Psoas muscle (tissue), 8 donors: ENCODE measurements around the gene COX7A2L. TPM values are rescaled to one million over a fixed set of nuclear protein-coding genes. Genes with fewer than 3 reads are reported as not detected.

Experiments used
- ATAC-seq, 4 donors: fragments of 200-7000 bp; cut with Tn5 transposase; one replicate each; pipeline ENCODE4 v1.9.1; 2020; ENCODE audit warnings: moderate library complexity in 3 of 4, mild to moderate bottlenecking in 2 of 4
- DNase-seq, 2 donors: peaks; one replicate each; pipeline ENCODE4 v3.0.0-alpha.2; 2020
- H3K27ac ChIP-seq: fragments of 200-600 bp; one replicate; pipeline ENCODE4 v1.8.0; 2022
- H3K27me3 ChIP-seq, 3 donors: fragments of 200-600 bp in 1 of 3; one replicate each; pipeline versions ENCODE4 v1.6.1 to v1.8.0; 2013 to 2022; ENCODE audit warnings: low read length in 2 of 3, mild to moderate bottlenecking in 2 of 3, moderate library complexity in 1 of 3; ENCODE audit not compliant: insufficient read depth in 3 of 3
- H3K36me3 ChIP-seq, 2 donors: fragments of 200-600 bp in 1 of 2; one replicate each; pipeline versions ENCODE4 v1.6.1 to v1.8.0; 2013 to 2022; ENCODE audit warnings: low read depth in 1 of 2, mild to moderate bottlenecking in 1 of 2, moderate library complexity in 1 of 2; ENCODE audit not compliant: insufficient read depth in 1 of 2
- H3K4me1 ChIP-seq: fragments of 200-600 bp; one replicate; pipeline ENCODE4 v1.8.0; 2022
- H3K4me3 ChIP-seq: fragments of 200-600 bp; one replicate; pipeline ENCODE4 v1.8.0; 2022; ENCODE audit warnings: mild to moderate bottlenecking
- H3K9me3 ChIP-seq: fragments of 200-600 bp; one replicate; pipeline ENCODE4 v1.8.0; 2022
- WGBS, 3 donors: extraction: QIAGEN DNeasy Blood & Tissue Kit; methylation state at CpG; one replicate each; pipeline versions ENCODE4 v1.1.6 to v1.1.7; 2013; 5-methylcytosine and 5-hydroxymethylcytosine counted together
- intact Hi-C, 2 donors: fragments of 100-400 bp; cut with DNase I; formaldehyde crosslinking; loops; one replicate each; pipeline versions ENCODE4 v1.11.0 to v1.14.2; 2022
- polyA plus RNA-seq, 3 donors: library from polyadenylated mRNA; stranded (reverse); fragments of 200-250 nt; gene quantifications; one replicate each; pipeline ENCODE4 v1.2.3, GENCODE V29; 2013
- total RNA-seq, 4 donors: library from RNA; stranded (reverse); fragmentation: NEBNext Ultra II Directional in 2 of 4; extraction: Animal tissue kit (Norgen Biotek cat#: 25700) in 2 of 4; gene quantifications; one replicate each; pipeline versions ENCODE4 v1.2.1 to v1.2.4, GENCODE V29; 2021 to 2023
- TF ChIP-seq, protein P1 (sequence below): fragments of 200-600 bp; IDR thresholded peaks from one replicate; pipeline ENCODE4 v1.8.0; 2022; ENCODE audit warnings: antibody characterized with exemption
- donor health status: healthy with polysubstance abuse.
- donor health status: DM: no; HTN: no; CAD: no; lungs with moderate emphysema.
- donor health status: Bipolar disorder and iron deficiency.
- donor health status: healthy.
- donor health status: DM: yes; HTN: yes; CAD: no.
- donor health status: DM: no; HTN: no; CAD: no.
- donor health status: DM: no; HTN: no; CAD: no.
- donor health status: DM: yes; HTN: yes; CAD: no.

COX7A2L gene
- total and polyA plus RNA-seq, 7 donors, result 58.1 to 176 (median 75.4) TPM

GRCh38 chr2:42332575-42332974 lies 28.4 kb downstream of the COX7A2L start:
- intact Hi-C loops, result loop anchor here in 1 of 2 donors (10.0 kb wide), 1 partner anchor 458 kb away; no protein-coding TSS in a partner anchor
- H3K36me3 ChIP-seq, result peaks cover 5 to 53% of the 10 kb centered on the region in 2 donors

DNA sequence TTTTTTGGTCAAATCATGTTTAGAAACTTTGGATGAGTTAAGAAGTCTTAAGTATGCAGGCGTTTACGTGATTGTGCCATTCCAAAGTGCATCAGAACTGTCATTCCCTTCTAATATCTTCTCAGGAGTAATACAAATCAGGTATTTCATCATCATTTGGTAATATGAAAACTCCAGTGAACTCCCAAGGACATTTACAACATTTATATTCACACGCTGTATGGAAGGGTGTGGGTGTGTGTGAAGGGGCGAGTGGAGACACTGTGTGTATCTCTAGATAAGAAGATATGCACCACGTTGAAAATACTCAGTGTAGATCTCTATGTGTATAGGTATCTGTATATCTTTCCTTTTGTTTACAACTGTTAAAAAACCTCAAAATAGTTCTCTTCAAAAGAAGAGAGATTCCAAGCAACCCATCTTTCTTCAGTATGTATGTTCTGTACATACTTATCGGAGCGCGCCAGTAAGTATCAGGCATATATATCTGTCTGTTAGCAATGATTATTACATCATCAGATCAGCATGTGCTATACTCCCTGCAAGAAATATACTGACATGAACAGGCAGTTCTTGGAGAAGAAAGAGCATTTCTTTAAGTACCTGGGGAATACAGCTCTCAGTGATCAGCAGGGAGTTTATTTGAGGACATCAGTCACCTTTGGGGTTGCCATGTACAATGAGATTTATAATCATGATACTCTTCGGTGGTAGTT lies 29.3 kb downstream of the COX7A2L start:
- no peaks in the 10 kb centered on the region for H3K9me3 ChIP-seq
- 85 to 91% (median 87%) methylated on average over 9 of the region's 9 CpGs for WGBS, 3 donors
- intact Hi-C loops, result loop anchor here in 1 of 2 donors (10.0 kb wide), 1 partner anchor 457 kb away; no protein-coding TSS in a partner anchor
- no peak for DNase-seq
- no peak overlapping the region for H3K4me3 ChIP-seq
- no peak overlapping the region for H3K27ac ChIP-seq
- TF ChIP-seq, protein P1, sequence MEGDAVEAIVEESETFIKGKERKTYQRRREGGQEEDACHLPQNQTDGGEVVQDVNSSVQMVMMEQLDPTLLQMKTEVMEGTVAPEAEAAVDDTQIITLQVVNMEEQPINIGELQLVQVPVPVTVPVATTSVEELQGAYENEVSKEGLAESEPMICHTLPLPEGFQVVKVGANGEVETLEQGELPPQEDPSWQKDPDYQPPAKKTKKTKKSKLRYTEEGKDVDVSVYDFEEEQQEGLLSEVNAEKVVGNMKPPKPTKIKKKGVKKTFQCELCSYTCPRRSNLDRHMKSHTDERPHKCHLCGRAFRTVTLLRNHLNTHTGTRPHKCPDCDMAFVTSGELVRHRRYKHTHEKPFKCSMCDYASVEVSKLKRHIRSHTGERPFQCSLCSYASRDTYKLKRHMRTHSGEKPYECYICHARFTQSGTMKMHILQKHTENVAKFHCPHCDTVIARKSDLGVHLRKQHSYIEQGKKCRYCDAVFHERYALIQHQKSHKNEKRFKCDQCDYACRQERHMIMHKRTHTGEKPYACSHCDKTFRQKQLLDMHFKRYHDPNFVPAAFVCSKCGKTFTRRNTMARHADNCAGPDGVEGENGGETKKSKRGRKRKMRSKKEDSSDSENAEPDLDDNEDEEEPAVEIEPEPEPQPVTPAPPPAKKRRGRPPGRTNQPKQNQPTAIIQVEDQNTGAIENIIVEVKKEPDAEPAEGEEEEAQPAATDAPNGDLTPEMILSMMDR, result no peak
- ATAC-seq, result no peak
- H3K27me3 ChIP-seq, result no peaks in the 10 kb centered on the region
- peaks cover 4 to 58% of the 10 kb centered on the region in 2 donors for H3K36me3 ChIP-seq
- no peaks in the 10 kb centered on the region for H3K4me1 ChIP-seq

More at GRCh38 chr2:42332575-42332974, 28.4 kb downstream of the COX7A2L start:
- Histone ChIP-seq H3K27ac (no peak overlapping the region), H3K4me1 (no peaks in the 10 kb centered on the region), H3K27me3 (no peaks in the 10 kb centered on the region), H3K9me3 (no peaks in the 10 kb centered on the region), H3K4me3 (no peak overlapping the region)
- 93 to 96% (median 95%) methylated on average over 4 of the region's 4 CpGs for WGBS, 3 donors
- DNase-seq (no peak), ATAC-seq (no peak)
- TF ChIP-seq, protein P1, result no peak

GRCh38 chr2:42329736-42330135 lies 31.3 kb downstream of the COX7A2L start:
- ATAC-seq (no peak), DNase-seq (no peak)
- intact Hi-C loops, result loop anchor here (2.0 to 10.0 kb wide), 2 partner anchors 237 to 455 kb away; no protein-coding TSS in a partner anchor
- H3K4me3 ChIP-seq, result no peak overlapping the region
- H3K27me3 ChIP-seq, result no peaks in the 10 kb centered on the region
- no peak overlapping the region for H3K27ac ChIP-seq
- WGBS, 3 donors, result 96 to 98% (median 97%) methylated on average over 5 of the region's 5 CpGs
- no peaks in the 10 kb centered on the region for H3K4me1 ChIP-seq
- H3K36me3 ChIP-seq, result peaks cover 4 to 71% of the 10 kb centered on the region in 2 donors
- no peaks in the 10 kb centered on the region for H3K9me3 ChIP-seq
- TF ChIP-seq, protein P1, result no peak

DNA sequence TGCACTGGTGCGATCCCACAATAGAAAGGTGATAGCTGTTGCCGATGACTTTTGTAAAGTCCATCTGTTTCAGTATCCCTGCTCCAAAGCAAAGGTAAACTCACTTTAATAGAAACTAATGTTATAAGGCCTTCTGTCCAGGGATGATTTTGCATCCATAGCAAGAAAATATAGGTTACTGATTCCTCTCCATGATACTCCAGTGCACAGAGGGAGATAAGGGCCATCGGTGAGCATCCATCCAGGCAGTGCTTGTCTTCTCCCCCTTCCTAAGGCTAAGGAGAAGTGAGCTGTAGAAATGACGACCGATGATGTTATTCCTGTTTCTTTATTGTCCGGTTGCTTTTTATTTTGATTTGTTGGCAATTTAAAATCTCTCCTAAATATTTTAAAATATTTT lies 32.1 kb downstream of the COX7A2L start:
- 92 to 97% (median 96%) methylated on average over 6 of the region's 6 CpGs for WGBS, 3 donors
- intact Hi-C loops, result loop anchor here in 1 of 2 donors (2.0 kb wide), 1 partner anchor 236 kb away; no protein-coding TSS in a partner anchor
- peaks cover 4 to 65% of the 10 kb centered on the region in 2 donors for H3K36me3 ChIP-seq

More for the DNA sequence above, 32.1 kb downstream of the COX7A2L start:
- no peaks in the 10 kb centered on the region for H3K9me3 ChIP-seq
- H3K27ac ChIP-seq, result no peak overlapping the region
- ATAC-seq (no peak), DNase-seq (no peak)
- no peaks in the 10 kb centered on the region for H3K4me1 ChIP-seq
- no peak overlapping the region for H3K4me3 ChIP-seq
- H3K27me3 ChIP-seq, result no peaks in the 10 kb centered on the region
- TF ChIP-seq, protein P1, result no peak
